Breast epithelium (tissue), 4 donors: Measurements from ENCODE around the gene ASL. TPM values are rescaled to one million over a fixed set of nuclear protein-coding genes. Genes with fewer than 3 reads are reported as not detected.
"Not testable (repeated sequence)": the region's sequence is repeated elsewhere in the genome, so short reads cannot be mapped to it uniquely, and the experiment has no call there.

Source experiments
- DNase-seq, 2 donors: peaks; one replicate each; pipeline ENCODE4 v3.0.0-alpha.2; 2019; ENCODE audit warnings: low spot score in 2 of 2
- H3K27ac ChIP-seq, 2 donors: fragments of 200-600 bp; sonication (generic) in 1 of 2; one replicate each; pipeline ENCODE4 v1.5.1; 2016 to 2019; ENCODE audit warnings: mild to moderate bottlenecking in 1 of 2
- H3K27me3 ChIP-seq, 2 donors: fragments of 200-600 bp; sonication (generic) in 1 of 2; one replicate each; pipeline versions ENCODE4 v1.5.1 to v1.6.0; 2017 to 2019; ENCODE audit warnings: control low read depth in 1 of 2, mild to moderate bottlenecking in 1 of 2
- H3K36me3 ChIP-seq: fragments of 200-600 bp; one replicate; pipeline ENCODE4 v1.5.1; 2019
- H3K4me1 ChIP-seq, 2 donors: fragments of 200-600 bp; sonication (generic); one replicate each; pipeline ENCODE4 v1.5.1; 2016 to 2019; ENCODE audit warnings: control low read depth in 1 of 2
- H3K4me3 ChIP-seq, 3 donors: fragments of 200-600 bp; sonication (generic); 1 replicate in 2 of 3; 2 replicates in 1 of 3; pipeline ENCODE4 v1.5.1; 2016 to 2019; ENCODE audit warnings: mild to moderate bottlenecking in 3 of 3, moderate library complexity in 2 of 3
- H3K9me3 ChIP-seq, 2 donors: fragments of 200-600 bp; sonication (generic) in 1 of 2; one replicate each; pipeline ENCODE4 v1.5.1; 2016 to 2019; ENCODE audit warnings: control low read depth in 1 of 2
- CTCF ChIP-seq, 3 donors: fragments of 450-650 bp; IDR thresholded peaks; one replicate each; pipeline ENCODE4 v1.5.1; 2016 to 2017; ENCODE audit warnings: antibody characterized with exemption in 3 of 3, mild to moderate bottlenecking in 3 of 3, moderate library complexity in 3 of 3
- POLR2A ChIP-seq: fragments of 450-650 bp; IDR thresholded peaks from one replicate; pipeline ENCODE4 v1.6.1; 2016; ENCODE audit warnings: antibody characterized with exemption, mild to moderate bottlenecking, moderate library complexity
- POLR2AphosphoS5 ChIP-seq, 3 donors: sonication (generic); formaldehyde crosslinking; IDR thresholded peaks; one replicate each; pipeline ENCODE4 v1.6.1; 2017; ENCODE audit warnings: antibody characterized with exemption in 3 of 3
- intact Hi-C: fragments of 100-400 bp; cut with DNase I; formaldehyde crosslinking; loops from one replicate; pipeline ENCODE4 v1.15.1; 2023; ENCODE audit warnings: low total_unique reads
- total RNA-seq, 3 donors: library from RNA; depleted of rRNA; stranded (reverse); fragments of >200 nt; gene quantifications; one replicate each; pipeline ENCODE4 v1.1.0, GENCODE V29; 2016

Gene ASL
- total RNA-seq, 3 donors from 2014 or later, result 31.9 to 39.8 (median 33.1) TPM

- H3K4me1 ChIP-seq, result no peaks in the 10 kb centered on the region
- H3K9me3 ChIP-seq, result no peaks in the 10 kb centered on the region
- no peak for TF ChIP-seq CTCF (IDR thresholded peaks at IDR 0.05)
- intact Hi-C loops, result no loop called here
- H3K4me3 ChIP-seq, result no peak overlapping the region
- no peaks in the 10 kb centered on the region for H3K36me3 ChIP-seq
- no peak overlapping the region for H3K27ac ChIP-seq
- no peak for DNase-seq
- no peaks in the 10 kb centered on the region for H3K27me3 ChIP-seq
Measured at GRCh38 chr7:66036788-66037187, 38.8 kb upstream of the ASL start.

GRCh38 chr7:66039094-66039670 lies 36.4 kb upstream of the ASL start:
- Histone ChIP-seq H3K9me3 (no peaks in the 10 kb centered on the region), H3K27me3 (no peaks in the 10 kb centered on the region), H3K4me1 (no peaks in the 10 kb centered on the region), H3K27ac (no peak overlapping the region), H3K4me3 (no peak overlapping the region), H3K36me3 (no peaks in the 10 kb centered on the region)
- DNase-seq, result no peak
- intact Hi-C loops, result no loop called here
- no peak for TF ChIP-seq POLR2AphosphoS5 (IDR thresholded peaks at IDR 0.05)

GRCh38 chr7:66043681-66044497 lies 31.7 kb upstream of the ASL start:
- Histone ChIP-seq H3K4me3 (peak overlapping the region; percentile 40 to 77 (median 60)), H3K27me3 (no peaks in the 10 kb centered on the region), H3K9me3 (no peaks in the 10 kb centered on the region), H3K27ac (peak overlapping the region; percentile 21 to 56), H3K4me1 (no peaks in the 10 kb centered on the region), H3K36me3 (no peaks in the 10 kb centered on the region)
- DNase-seq, result peak; percentile 36 to 57
- intact Hi-C loops, result no loop called here
- TF ChIP-seq POLR2AphosphoS5 (IDR thresholded peaks at IDR 0.05) (no peak), POLR2A (no peak), CTCF (IDR thresholded peaks at IDR 0.05) (no peak)

GRCh38 chr7:66044498-66044854 lies 31.1 kb upstream of the ASL start:
- intact Hi-C loops, H3K27me3 ChIP-seq, H3K36me3 ChIP-seq, H3K4me1 ChIP-seq, H3K9me3 ChIP-seq, DNase-seq: not testable (repeated sequence)
- H3K27ac ChIP-seq, result peak overlapping the region in 1 of 2 donors; percentile 21
- peak overlapping the region; percentile 40 to 77 (median 60) for H3K4me3 ChIP-seq

GRCh38 chr7:66047426-66047825 lies 28.2 kb upstream of the ASL start:
- TF ChIP-seq POLR2AphosphoS5 (IDR thresholded peaks at IDR 0.05), result no peak
- TF ChIP-seq POLR2A, result no peak
- no peak for TF ChIP-seq CTCF (IDR thresholded peaks at IDR 0.05)
- intact Hi-C loops, result no loop called here
- H3K9me3 ChIP-seq, result no peaks in the 10 kb centered on the region
- no peaks in the 10 kb centered on the region for H3K4me1 ChIP-seq
- no peaks in the 10 kb centered on the region for H3K27me3 ChIP-seq
- no peak overlapping the region for H3K4me3 ChIP-seq
- H3K27ac ChIP-seq, result no peak overlapping the region
- no peak for DNase-seq
- no peaks in the 10 kb centered on the region for H3K36me3 ChIP-seq

GRCh38 chr7:66049886-66050285 lies 25.7 kb upstream of the ASL start:
- H3K36me3 ChIP-seq, H3K4me3 ChIP-seq, H3K4me1 ChIP-seq, intact Hi-C loops, DNase-seq, H3K27ac ChIP-seq, H3K27me3 ChIP-seq, H3K9me3 ChIP-seq: not testable (repeated sequence)
